ENCODE results near the gene TMEM229B.

The TMEM229B gene

DNA sequence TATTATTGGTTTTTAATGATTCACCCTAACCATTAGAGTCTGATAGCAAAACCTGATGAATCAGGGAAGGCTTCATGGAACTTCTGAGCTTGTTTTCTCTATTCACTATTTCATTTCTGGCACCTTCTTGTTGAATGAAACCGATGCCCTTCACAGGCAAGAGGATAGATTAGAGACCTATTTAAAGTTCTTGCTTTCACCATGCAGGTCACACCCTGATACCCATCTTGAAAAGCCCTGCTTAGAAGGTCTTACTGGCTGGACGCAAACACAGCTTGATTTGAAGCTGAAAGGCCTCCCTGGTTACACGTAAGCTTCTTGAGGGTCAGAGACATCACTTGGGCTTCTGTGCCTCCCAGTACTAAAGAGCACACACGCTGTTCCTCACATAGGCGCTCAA, 29.2 kb downstream of the TMEM229B start:
- H3K18ac ChIP-seq (ENCODE audit: low read depth in 1 of 2, low read length in 2 of 2): no peak overlapping the region
- H3K4me1 ChIP-seq (ENCODE audit: control insufficient read depth, insufficient read depth, low read depth, low read length): no peaks in the 10 kb centered on the region
- H3K4ac ChIP-seq (ENCODE audit: low read depth in 1 of 2, low read length in 2 of 2): no peak overlapping the region
- H3K9me3 ChIP-seq (ENCODE audit: control insufficient read depth, low read length): no peaks in the 10 kb centered on the region
- no peak overlapping the region for H2AK5ac ChIP-seq (ENCODE audit: low read length, severe bottlenecking)
- H3K14ac ChIP-seq (ENCODE audit: low read length in 2 of 2): no peak overlapping the region
- no peak overlapping the region for H2BK120ac ChIP-seq (ENCODE audit: low read depth, low read length)
- no peak overlapping the region for H3K9ac ChIP-seq (ENCODE audit: low read length)
- no peak overlapping the region for H2BK5ac ChIP-seq (ENCODE audit: low read depth, low read length, poor library complexity, severe bottlenecking)
- no peaks in the 10 kb centered on the region for H3K79me1 ChIP-seq (replicated peaks; ENCODE audit: low read length, poor library complexity, severe bottlenecking)
- DNase-seq: no peak
- H3K27me3 ChIP-seq (ENCODE audit: control insufficient read depth in 1 of 2, insufficient read depth in 1 of 2, low read length in 2 of 2): peaks cover 41 to 43% of the 10 kb centered on the region in 2 experiments
- H4K91ac ChIP-seq (ENCODE audit: low read length): no peak overlapping the region
- H3K23ac ChIP-seq (ENCODE audit: low read length in 2 of 2): no peak overlapping the region
- H2BK12ac ChIP-seq (ENCODE audit: low read length in 2 of 2): no peak overlapping the region
- no peak overlapping the region for H3K4me2 ChIP-seq (ENCODE audit: low read length, poor library complexity, severe bottlenecking)
- H3K36me3 ChIP-seq (ENCODE audit: control insufficient read depth in 1 of 2, insufficient read depth in 2 of 2, low read depth in 1 of 2, low read length in 2 of 2): no peaks in the 10 kb centered on the region
- H3K27ac ChIP-seq (ENCODE audit: low read length, poor library complexity, severe bottlenecking): no peak overlapping the region
- no peak overlapping the region for H2BK15ac ChIP-seq (ENCODE audit: low read depth, poor library complexity, severe bottlenecking)
- no peak overlapping the region for H4K8ac ChIP-seq (ENCODE audit: low read length)
- H3K4me3 ChIP-seq (ENCODE audit: insufficient read depth in 1 of 2, low read depth in 1 of 2, low read length in 2 of 2): no peak overlapping the region
- no peak overlapping the region for H2AFZ ChIP-seq (ENCODE audit: low read depth, low read length)
- WGBS: 82% methylated on average over 5 of the region's 5 CpGs

DNA sequence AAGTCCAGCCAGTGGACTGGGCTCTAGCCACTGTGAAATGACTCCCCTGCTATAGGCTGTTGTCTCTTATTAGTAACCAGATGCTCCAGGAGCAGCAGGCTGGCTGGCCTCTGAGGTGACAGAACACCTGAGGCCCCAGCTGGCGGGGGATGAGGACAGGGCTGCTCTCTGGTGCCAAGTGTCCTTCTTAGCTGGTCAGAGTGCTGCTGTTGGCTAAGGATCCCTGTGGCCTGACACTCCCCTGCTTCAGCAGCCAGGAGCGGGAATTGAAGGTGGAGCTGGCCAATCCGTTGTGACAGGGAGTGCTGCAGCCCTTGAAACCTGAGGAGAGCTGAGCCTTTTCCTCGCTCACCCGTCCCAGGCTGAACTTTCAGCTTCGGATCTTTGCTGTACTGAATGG, 30.7 kb downstream of the TMEM229B start:
- DNase-seq: no peak
- Histone ChIP-seq H3K18ac (ENCODE audit: low read depth in 1 of 2, low read length in 2 of 2) (no peak overlapping the region), H3K4ac (ENCODE audit: low read depth in 1 of 2, low read length in 2 of 2) (no peak overlapping the region), H2BK120ac (ENCODE audit: low read depth, low read length) (no peak overlapping the region), H3K4me2 (ENCODE audit: low read length, poor library complexity, severe bottlenecking) (no peak overlapping the region), H3K9me3 (ENCODE audit: control insufficient read depth, low read length) (no peaks in the 10 kb centered on the region), H3K23ac (ENCODE audit: low read length in 2 of 2) (no peak overlapping the region), H3K4me1 (ENCODE audit: control insufficient read depth, insufficient read depth, low read depth, low read length) (no peaks in the 10 kb centered on the region), H3K36me3 (ENCODE audit: control insufficient read depth in 1 of 2, insufficient read depth in 2 of 2, low read depth in 1 of 2, low read length in 2 of 2) (no peaks in the 10 kb centered on the region), H4K8ac (ENCODE audit: low read length) (no peak overlapping the region), H2BK12ac (ENCODE audit: low read length in 2 of 2) (no peak overlapping the region), H2BK5ac (ENCODE audit: low read depth, low read length, poor library complexity, severe bottlenecking) (no peak overlapping the region), H3K27ac (ENCODE audit: low read length, poor library complexity, severe bottlenecking) (no peak overlapping the region), H3K27me3 (ENCODE audit: control insufficient read depth in 1 of 2, insufficient read depth in 1 of 2, low read length in 2 of 2) (peaks cover 44 to 48% of the 10 kb centered on the region in 2 experiments), H3K14ac (ENCODE audit: low read length in 2 of 2) (no peak overlapping the region), H3K4me3 (ENCODE audit: insufficient read depth in 1 of 2, low read depth in 1 of 2, low read length in 2 of 2) (no peak overlapping the region), H4K91ac (ENCODE audit: low read length) (no peak overlapping the region), H2BK15ac (ENCODE audit: low read depth, poor library complexity, severe bottlenecking) (no peak overlapping the region), H3K79me1 (replicated peaks; ENCODE audit: low read length, poor library complexity, severe bottlenecking) (no peaks in the 10 kb centered on the region), H2AFZ (ENCODE audit: low read depth, low read length) (no peak overlapping the region), H3K9ac (ENCODE audit: low read length) (no peak overlapping the region), H2AK5ac (ENCODE audit: low read length, severe bottlenecking) (no peak overlapping the region)
- 22% methylated on average over 6 of the region's 6 CpGs for WGBS

DNA sequence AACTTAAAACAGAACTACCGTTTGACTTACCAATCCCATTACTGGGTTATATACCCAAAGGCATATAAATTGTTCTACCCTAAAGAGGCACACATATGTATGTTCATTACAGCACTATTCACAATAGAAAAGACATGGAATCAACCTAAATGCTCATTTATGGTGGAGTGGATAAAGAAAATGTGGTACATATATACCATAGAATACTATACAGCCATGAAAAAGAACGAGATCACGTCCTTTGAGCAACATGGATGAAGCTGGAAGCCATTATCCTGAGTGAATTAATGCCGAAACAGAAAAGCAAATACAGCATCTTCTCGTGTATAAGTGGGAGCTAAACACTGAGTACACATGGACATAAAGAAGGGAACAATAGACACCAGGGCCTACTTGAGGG, 31.8 kb downstream of the TMEM229B start:
- Histone ChIP-seq H3K18ac (ENCODE audit: low read depth in 1 of 2, low read length in 2 of 2) (no peak overlapping the region), H3K14ac (ENCODE audit: low read length in 2 of 2) (no peak overlapping the region), H3K4ac (ENCODE audit: low read depth in 1 of 2, low read length in 2 of 2) (no peak overlapping the region), H2BK120ac (ENCODE audit: low read depth, low read length) (no peak overlapping the region), H2AFZ (ENCODE audit: low read depth, low read length) (no peak overlapping the region), H3K23ac (ENCODE audit: low read length in 2 of 2) (no peak overlapping the region), H3K9ac (ENCODE audit: low read length) (no peak overlapping the region), H2BK15ac (ENCODE audit: low read depth, poor library complexity, severe bottlenecking) (no peak overlapping the region), H3K27me3 (ENCODE audit: control insufficient read depth in 1 of 2, insufficient read depth in 1 of 2, low read length in 2 of 2) (peaks cover 38 to 51% of the 10 kb centered on the region in 2 experiments), H3K4me1 (ENCODE audit: control insufficient read depth, insufficient read depth, low read depth, low read length) (no peaks in the 10 kb centered on the region), H2BK12ac (ENCODE audit: low read length in 2 of 2) (no peak overlapping the region), H4K8ac (ENCODE audit: low read length) (no peak overlapping the region), H2BK5ac (ENCODE audit: low read depth, low read length, poor library complexity, severe bottlenecking) (no peak overlapping the region), H3K79me1 (replicated peaks; ENCODE audit: low read length, poor library complexity, severe bottlenecking) (no peaks in the 10 kb centered on the region), H3K9me3 (ENCODE audit: control insufficient read depth, low read length) (no peaks in the 10 kb centered on the region), H3K4me3 (ENCODE audit: insufficient read depth in 1 of 2, low read depth in 1 of 2, low read length in 2 of 2) (no peak overlapping the region), H3K27ac (ENCODE audit: low read length, poor library complexity, severe bottlenecking) (no peak overlapping the region), H2AK5ac (ENCODE audit: low read length, severe bottlenecking) (no peak overlapping the region), H4K91ac (ENCODE audit: low read length) (no peak overlapping the region), H3K36me3 (ENCODE audit: control insufficient read depth in 1 of 2, insufficient read depth in 2 of 2, low read depth in 1 of 2, low read length in 2 of 2) (no peaks in the 10 kb centered on the region), H3K4me2 (ENCODE audit: low read length, poor library complexity, severe bottlenecking) (no peak overlapping the region)
- no peak for DNase-seq
- WGBS: 92% methylated on average over 5 of the region's 5 CpGs

DNA sequence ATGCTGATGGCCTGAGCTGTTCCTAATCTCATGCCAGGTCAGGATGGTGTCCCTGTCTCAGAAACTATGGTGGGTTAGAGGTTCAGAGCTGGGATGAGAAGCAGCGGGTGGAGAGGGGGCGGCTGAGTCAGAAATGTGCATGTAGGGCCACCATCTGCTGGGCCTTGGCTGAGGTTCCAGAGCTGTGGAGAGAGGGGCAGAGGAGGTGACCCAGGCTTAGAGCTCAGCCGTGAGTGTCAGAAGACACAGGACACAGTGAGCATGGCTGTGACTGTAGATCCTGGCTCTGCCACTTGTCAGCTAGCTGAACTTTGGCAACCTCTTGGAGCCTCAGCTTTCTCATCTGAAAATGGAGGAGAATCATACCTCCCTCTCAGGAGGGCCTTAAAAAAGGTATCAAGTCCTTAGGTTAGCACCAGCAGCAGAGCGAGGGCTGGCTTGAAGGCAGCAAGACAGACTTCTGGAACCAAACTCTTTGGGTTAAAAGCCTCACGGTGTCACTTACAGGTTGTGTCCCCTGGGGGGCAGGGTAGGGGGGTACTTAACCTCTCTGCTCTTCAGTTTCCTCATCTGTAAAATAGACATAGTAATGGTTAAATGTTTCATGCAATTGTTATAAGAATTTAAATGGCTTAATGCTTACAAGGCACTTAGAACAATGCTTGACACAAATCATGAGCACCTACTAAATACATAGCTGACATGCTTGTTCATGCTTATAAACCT, 34.8 kb downstream of the TMEM229B start:
- H3K9ac ChIP-seq (ENCODE audit: low read length): no peak overlapping the region
- no peak overlapping the region for H3K23ac ChIP-seq (ENCODE audit: low read length in 2 of 2)
- no peak overlapping the region for H4K91ac ChIP-seq (ENCODE audit: low read length)
- H4K8ac ChIP-seq (ENCODE audit: low read length): no peak overlapping the region
- no peaks in the 10 kb centered on the region for H3K4me1 ChIP-seq (ENCODE audit: control insufficient read depth, insufficient read depth, low read depth, low read length)
- peaks cover 20 to 43% of the 10 kb centered on the region in 2 experiments for H3K27me3 ChIP-seq (ENCODE audit: control insufficient read depth in 1 of 2, insufficient read depth in 1 of 2, low read length in 2 of 2)
- WGBS: 86% methylated on average over 5 of the region's 5 CpGs
- H2AK5ac ChIP-seq (ENCODE audit: low read length, severe bottlenecking): no peak overlapping the region
- no peak overlapping the region for H2BK15ac ChIP-seq (ENCODE audit: low read depth, poor library complexity, severe bottlenecking)
- no peak overlapping the region for H3K4me2 ChIP-seq (ENCODE audit: low read length, poor library complexity, severe bottlenecking)
- no peak overlapping the region for H2BK120ac ChIP-seq (ENCODE audit: low read depth, low read length)
- no peak overlapping the region for H3K27ac ChIP-seq (ENCODE audit: low read length, poor library complexity, severe bottlenecking)
- no peak overlapping the region for H3K18ac ChIP-seq (ENCODE audit: low read depth in 1 of 2, low read length in 2 of 2)
- DNase-seq: no peak
- H3K14ac ChIP-seq (ENCODE audit: low read length in 2 of 2): no peak overlapping the region
- H3K36me3 ChIP-seq (ENCODE audit: control insufficient read depth in 1 of 2, insufficient read depth in 2 of 2, low read depth in 1 of 2, low read length in 2 of 2): no peaks in the 10 kb centered on the region
- no peak overlapping the region for H3K4me3 ChIP-seq (ENCODE audit: insufficient read depth in 1 of 2, low read depth in 1 of 2, low read length in 2 of 2)
- H2AFZ ChIP-seq (ENCODE audit: low read depth, low read length): no peak overlapping the region
- no peaks in the 10 kb centered on the region for H3K79me1 ChIP-seq (replicated peaks; ENCODE audit: low read length, poor library complexity, severe bottlenecking)
- no peak overlapping the region for H3K4ac ChIP-seq (ENCODE audit: low read depth in 1 of 2, low read length in 2 of 2)
- no peak overlapping the region for H2BK12ac ChIP-seq (ENCODE audit: low read length in 2 of 2)
- H3K9me3 ChIP-seq (ENCODE audit: control insufficient read depth, low read length): no peaks in the 10 kb centered on the region
- H2BK5ac ChIP-seq (ENCODE audit: low read depth, low read length, poor library complexity, severe bottlenecking): no peak overlapping the region

Data from mesenchymal stem cell (in vitro differentiated cells and primary cell).